22Rv1 (cell line): ENCODE results near the gene TPST2.

Experiments used
- ZFX ChIP-seq: fragments of 450-650 bp; IDR thresholded peaks from 2 replicates; pipeline ENCODE4 v1.6.1; 2017; ENCODE audit warnings: antibody characterized with exemption, borderline replicate concordance
- TF ChIP-seq, protein P1 (sequence below): fragments of 450-650 bp; IDR thresholded peaks from 2 replicates; pipeline ENCODE4 v1.5.1; 2017; ENCODE audit warnings: mild to moderate bottlenecking

- TF ChIP-seq, protein P1, sequence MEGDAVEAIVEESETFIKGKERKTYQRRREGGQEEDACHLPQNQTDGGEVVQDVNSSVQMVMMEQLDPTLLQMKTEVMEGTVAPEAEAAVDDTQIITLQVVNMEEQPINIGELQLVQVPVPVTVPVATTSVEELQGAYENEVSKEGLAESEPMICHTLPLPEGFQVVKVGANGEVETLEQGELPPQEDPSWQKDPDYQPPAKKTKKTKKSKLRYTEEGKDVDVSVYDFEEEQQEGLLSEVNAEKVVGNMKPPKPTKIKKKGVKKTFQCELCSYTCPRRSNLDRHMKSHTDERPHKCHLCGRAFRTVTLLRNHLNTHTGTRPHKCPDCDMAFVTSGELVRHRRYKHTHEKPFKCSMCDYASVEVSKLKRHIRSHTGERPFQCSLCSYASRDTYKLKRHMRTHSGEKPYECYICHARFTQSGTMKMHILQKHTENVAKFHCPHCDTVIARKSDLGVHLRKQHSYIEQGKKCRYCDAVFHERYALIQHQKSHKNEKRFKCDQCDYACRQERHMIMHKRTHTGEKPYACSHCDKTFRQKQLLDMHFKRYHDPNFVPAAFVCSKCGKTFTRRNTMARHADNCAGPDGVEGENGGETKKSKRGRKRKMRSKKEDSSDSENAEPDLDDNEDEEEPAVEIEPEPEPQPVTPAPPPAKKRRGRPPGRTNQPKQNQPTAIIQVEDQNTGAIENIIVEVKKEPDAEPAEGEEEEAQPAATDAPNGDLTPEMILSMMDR, result no peak
- TF ChIP-seq ZFX, result no peak
These were observed 24.4 kb upstream of the TPST2 start for GRCh38 chr22:26614322-26614721.
